A673 (cell line): ENCODE results near the gene NRXN3. TPM values are rescaled to one million over a fixed set of nuclear protein-coding genes. Genes with fewer than 3 reads are reported as not detected.

Experiments used
- BruUV-seq: library from RNA; stranded (reverse); fragments of 400-500 nt; replicated peaks from 2 replicates; lab custom pipeline; 2021; lab: Mats Ljungman, UMichigan
- CTCF ChIA-PET: fragments of 300-600 bp; sonication (Branson Sonifier 250); formaldehyde crosslinking; loops from one replicate; lab custom pipeline; 2022; ENCODE audit warnings: antibody characterized with exemption; lab: Charles Lee
- POLR2A ChIA-PET: fragments of 300-600 bp; sonication (Branson Sonifier 250); formaldehyde crosslinking; loops from one replicate; lab custom pipeline; 2022; ENCODE audit warnings: antibody characterized with exemption; ENCODE audit not compliant: low non-redundant PET; lab: Charles Lee
- DNase-seq: peaks from one replicate; pipeline ENCODE4 v3.0.0-alpha.2; 2015; ENCODE audit warnings: low spot score
- H3K27ac ChIP-seq: fragments of 200-600 bp; sonication (generic); 2 replicates; pipeline ENCODE4 v1.5.1; 2016; ENCODE audit warnings: mixed run types, low read depth, mild to moderate bottlenecking, mixed read lengths, antibody characterized with exemption, low read length; ENCODE audit not compliant: poor library complexity, severe bottlenecking
- H3K27me3 ChIP-seq: fragments of 200-600 bp; sonication (generic); replicated peaks from 2 replicates; pipeline ENCODE4 v1.6.1; 2017; ENCODE audit warnings: mixed run types, low read depth, mild to moderate bottlenecking, mixed read lengths, antibody characterized with exemption, low read length; ENCODE audit not compliant: insufficient read depth, poor library complexity
- H3K36me3 ChIP-seq: fragments of 200-600 bp; sonication (generic); 2 replicates; pipeline ENCODE4 v1.6.1; 2016; ENCODE audit warnings: mixed run types, mild to moderate bottlenecking, mixed read lengths, antibody characterized with exemption, low read length; ENCODE audit not compliant: insufficient read depth, poor library complexity, severe bottlenecking
- H3K4me1 ChIP-seq: fragments of 200-600 bp; sonication (generic); 2 replicates; pipeline ENCODE4 v1.6.1; 2017; ENCODE audit warnings: mixed run types, mild to moderate bottlenecking, mixed read lengths, antibody characterized with exemption, low read length; ENCODE audit not compliant: insufficient read depth, poor library complexity, severe bottlenecking
- H3K4me3 ChIP-seq: fragments of 200-600 bp; sonication (generic); 2 replicates; pipeline ENCODE4 v1.5.1; 2016; ENCODE audit warnings: low read depth, mixed run types, mild to moderate bottlenecking, mixed read lengths, low read length; ENCODE audit not compliant: poor library complexity, severe bottlenecking
- H3K9me3 ChIP-seq: fragments of 200-600 bp; sonication (generic); 2 replicates; pipeline ENCODE4 v1.6.1; 2016; ENCODE audit warnings: mixed run types, low read depth, mild to moderate bottlenecking, mixed read lengths, antibody characterized with exemption, low read length; ENCODE audit not compliant: poor library complexity, severe bottlenecking
- EZH2 ChIP-seq: fragments of 200-600 bp; sonication (generic); IDR thresholded peaks from 2 replicates; pipeline ENCODE4 v1.6.1; 2017; ENCODE audit warnings: borderline replicate concordance, low read depth, mild to moderate bottlenecking, mixed read lengths, antibody characterized with exemption, low read length; ENCODE audit not compliant: poor library complexity, severe bottlenecking
- intact Hi-C: fragments of 100-400 bp; cut with micrococcal nuclease; formaldehyde crosslinking; loops from one replicate; pipeline ENCODE4 v1.10.0; 2022; ENCODE audit not compliant: unreplicated experiment
- total RNA-seq: library from RNA; stranded (reverse); gene quantifications from 2 replicates; pipeline ENCODE4 v1.2.3, GENCODE V29; 2021
- TF ChIP-seq, protein P1 (sequence below): fragments of 300-800, 200-600 bp; sonication (generic); conservative IDR thresholded peaks from 2 replicates; pipeline ENCODE4 v1.5.1; 2017; ENCODE audit warnings: low read depth, mild to moderate bottlenecking, antibody characterized with exemption, low read length, moderate library complexity, mixed read lengths

NRXN3 gene
- total RNA-seq, 1 experiment from 2014 or later, result 0.21 TPM

GRCh38 chr14:78445275-78445674, 275.1 kb downstream of the NRXN3 start:
- Histone ChIP-seq H3K27ac (no peak overlapping the region), H3K36me3 (no peaks in the 10 kb centered on the region), H3K27me3 (peaks cover 5% of the 10 kb centered on the region), H3K4me1 (no peaks in the 10 kb centered on the region), H3K9me3 (no peaks in the 10 kb centered on the region), H3K4me3 (no peak overlapping the region)
- no peak for DNase-seq
- no TSS peak for BruUV-seq
- POLR2A ChIA-PET, result no interaction called here
- intact Hi-C loops, result loop anchor here (5.0 kb wide), 3 partner anchors 252 to 423 kb away; no protein-coding TSS in a partner anchor
- no peak for TF ChIP-seq EZH2
- TF ChIP-seq, protein P1, sequence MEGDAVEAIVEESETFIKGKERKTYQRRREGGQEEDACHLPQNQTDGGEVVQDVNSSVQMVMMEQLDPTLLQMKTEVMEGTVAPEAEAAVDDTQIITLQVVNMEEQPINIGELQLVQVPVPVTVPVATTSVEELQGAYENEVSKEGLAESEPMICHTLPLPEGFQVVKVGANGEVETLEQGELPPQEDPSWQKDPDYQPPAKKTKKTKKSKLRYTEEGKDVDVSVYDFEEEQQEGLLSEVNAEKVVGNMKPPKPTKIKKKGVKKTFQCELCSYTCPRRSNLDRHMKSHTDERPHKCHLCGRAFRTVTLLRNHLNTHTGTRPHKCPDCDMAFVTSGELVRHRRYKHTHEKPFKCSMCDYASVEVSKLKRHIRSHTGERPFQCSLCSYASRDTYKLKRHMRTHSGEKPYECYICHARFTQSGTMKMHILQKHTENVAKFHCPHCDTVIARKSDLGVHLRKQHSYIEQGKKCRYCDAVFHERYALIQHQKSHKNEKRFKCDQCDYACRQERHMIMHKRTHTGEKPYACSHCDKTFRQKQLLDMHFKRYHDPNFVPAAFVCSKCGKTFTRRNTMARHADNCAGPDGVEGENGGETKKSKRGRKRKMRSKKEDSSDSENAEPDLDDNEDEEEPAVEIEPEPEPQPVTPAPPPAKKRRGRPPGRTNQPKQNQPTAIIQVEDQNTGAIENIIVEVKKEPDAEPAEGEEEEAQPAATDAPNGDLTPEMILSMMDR, result no peak
- CTCF ChIA-PET, result interaction anchor here (0.6 to 1.0 kb wide), 2 partner anchors 121 to 583 kb away, joined by 4 to 6 read pairs; no protein-coding TSS in a partner anchor

DNA sequence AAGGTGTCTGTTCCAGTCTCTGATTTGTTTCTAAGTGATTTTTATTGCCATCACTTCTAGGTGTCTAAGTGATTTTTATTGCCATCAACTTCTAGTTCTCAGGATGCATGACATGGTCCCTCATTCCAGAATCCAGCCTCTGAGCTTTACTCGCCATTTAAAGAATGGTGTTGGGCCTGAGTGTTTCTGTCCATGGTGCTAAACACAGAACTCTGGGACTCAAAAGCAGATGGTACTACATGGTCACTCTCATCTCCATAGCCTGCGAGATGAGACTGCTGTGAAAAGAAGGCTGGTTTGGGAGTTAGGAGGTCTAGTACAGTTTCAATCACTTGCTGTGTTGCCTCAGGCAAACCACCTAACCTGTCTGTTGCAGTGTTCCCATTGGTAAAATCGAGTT, 276.6 kb downstream of the NRXN3 start:
- BruUV-seq, result no TSS peak
- DNase-seq, result peak; percentile 9
- Histone ChIP-seq H3K27me3 (no peaks in the 10 kb centered on the region), H3K27ac (no peak overlapping the region), H3K4me1 (no peaks in the 10 kb centered on the region), H3K4me3 (no peak overlapping the region), H3K36me3 (no peaks in the 10 kb centered on the region), H3K9me3 (no peaks in the 10 kb centered on the region)
- CTCF ChIA-PET, result no interaction called here
- POLR2A ChIA-PET, result no interaction called here
- TF ChIP-seq, protein P1, result no peak
- TF ChIP-seq EZH2, result no peak
- intact Hi-C loops, result loop anchor here (5.0 kb wide), 3 partner anchors 250 to 425 kb away; no protein-coding TSS in a partner anchor

DNA sequence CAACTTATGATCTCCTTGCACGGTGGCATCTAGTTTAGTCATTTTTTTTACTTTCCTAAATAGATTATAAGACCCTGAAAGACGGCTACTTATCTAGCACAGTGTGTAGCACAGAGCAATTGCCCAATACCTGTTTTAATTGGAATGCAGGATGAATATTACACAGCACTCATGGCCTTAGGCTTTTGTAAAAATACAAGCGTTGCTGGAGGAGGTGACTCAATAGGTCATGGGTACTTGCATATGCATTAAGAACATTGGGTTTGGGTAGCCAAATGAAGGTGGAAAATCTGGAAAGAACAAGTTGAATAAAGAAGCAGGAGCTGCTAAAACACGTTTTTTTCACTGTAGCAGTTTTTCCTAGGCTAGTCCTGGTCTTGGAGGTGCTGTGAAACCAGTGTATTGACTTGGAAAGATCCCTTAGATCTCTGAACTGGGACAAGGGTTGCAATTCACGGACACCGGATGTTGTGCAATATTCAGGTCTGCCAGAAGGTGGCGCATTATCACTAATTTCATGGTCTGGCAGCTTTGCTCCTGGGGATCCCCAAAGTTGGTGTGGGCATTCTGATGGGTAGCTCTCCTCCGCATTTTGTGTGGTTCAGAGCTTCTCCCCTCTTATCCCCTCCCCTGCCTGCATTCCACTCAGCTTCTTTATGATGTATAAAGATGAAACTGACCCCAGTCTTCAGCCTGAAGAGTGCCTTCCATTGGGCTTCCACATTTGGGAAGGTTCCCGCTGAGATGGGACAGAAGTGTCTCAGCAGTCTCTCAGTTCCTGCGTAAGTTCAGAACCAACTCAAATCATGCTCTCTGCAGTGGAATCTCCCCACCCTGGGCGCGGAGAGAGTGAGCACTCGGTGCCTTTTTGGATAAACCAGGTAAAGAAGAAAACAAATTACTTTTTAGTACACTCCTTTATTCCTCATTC, 278.3 kb downstream of the NRXN3 start:
- Histone ChIP-seq H3K27me3 (no peaks in the 10 kb centered on the region), H3K36me3 (no peaks in the 10 kb centered on the region), H3K4me1 (no peaks in the 10 kb centered on the region), H3K27ac (no peak overlapping the region), H3K9me3 (no peaks in the 10 kb centered on the region), H3K4me3 (no peak overlapping the region)
- intact Hi-C loops, result loop anchor here (1.0 to 5.0 kb wide), 5 partner anchors 118 to 426 kb away; no protein-coding TSS in a partner anchor
- TF ChIP-seq, protein P1, result peak; percentile 83
- no peak for TF ChIP-seq EZH2
- POLR2A ChIA-PET, result no interaction called here
- CTCF ChIA-PET, result interaction anchor here (1.1 kb wide), 1 partner anchor 118 kb away, joined by 20 read pairs; no protein-coding TSS in a partner anchor
- peak; percentile 60 for DNase-seq
- no TSS peak for BruUV-seq
